ENCODE data around the gene MTR. TPM values are rescaled to one million over a fixed set of nuclear protein-coding genes. Genes with fewer than 3 reads are reported as not detected.

MTR gene
- total RNA-seq, 1 experiment from 2014 or later: 26.3 TPM

DNA sequence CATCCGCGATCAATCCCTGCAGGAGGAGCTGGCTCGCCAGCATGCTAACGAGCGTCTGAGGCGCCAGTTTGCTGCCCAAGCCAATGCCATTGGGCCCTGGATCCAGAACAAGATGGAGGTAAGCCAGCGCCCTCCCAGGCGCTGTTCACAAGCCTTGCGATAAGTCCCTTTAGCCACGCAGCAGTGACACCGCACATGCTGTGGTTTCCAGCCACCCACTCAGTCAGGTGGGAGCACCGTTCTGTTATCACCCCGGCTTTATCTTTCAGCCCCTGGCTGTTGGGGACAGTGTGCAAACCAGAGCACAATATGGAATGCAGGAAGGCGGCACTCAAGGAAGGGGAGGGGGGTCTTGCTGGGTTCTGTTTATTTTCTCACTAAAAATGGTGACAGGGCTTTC, 41.1 kb upstream of the MTR start:
- Histone ChIP-seq H3K4me1 (no peaks in the 10 kb centered on the region), H3K4me3 (ENCODE audit: low read depth, low read length) (no peak overlapping the region), H3K27me3 (replicated peaks; ENCODE audit: control insufficient read depth, insufficient read depth, low read length) (no peaks in the 10 kb centered on the region), H3K9me3 (no peaks in the 10 kb centered on the region), H3K36me3 (ENCODE audit: control insufficient read depth, insufficient read depth, low read length) (no peaks in the 10 kb centered on the region)
- Mint-ChIP-seq H3K4me3 (ENCODE audit: unreplicated experiment) (no peak overlapping the region), H3K27ac (ENCODE audit: unreplicated experiment) (no peak overlapping the region), H3K36me3 (ENCODE audit: insufficient read depth, unreplicated experiment) (no peaks in the 10 kb centered on the region), H3K27me3 (ENCODE audit: insufficient read depth, unreplicated experiment) (peaks cover 5% of the 10 kb centered on the region), H3K4me1 (ENCODE audit: low read depth, unreplicated experiment) (no peaks in the 10 kb centered on the region), H3K9me3 (ENCODE audit: unreplicated experiment) (no peaks in the 10 kb centered on the region)
- no peak for DNase-seq
- POLR2A ChIA-PET: no interaction called here
- CTCF ChIA-PET: interaction anchor here (0.9 to 1.3 kb wide), 9 partner anchors 12 to 808 kb away, joined by 3 to 9 read pairs (median 4); partner anchors contain the start of gene HEATR1
- intact Hi-C loops (cut with micrococcal nuclease; ENCODE audit: unreplicated experiment): loop anchor here (1.0 to 5.0 kb wide), 4 partner anchors 115 to 808 kb away; no protein-coding TSS in a partner anchor
- no TSS peak for BruUV-seq (replicated peaks)
- TF ChIP-seq, protein P1, sequence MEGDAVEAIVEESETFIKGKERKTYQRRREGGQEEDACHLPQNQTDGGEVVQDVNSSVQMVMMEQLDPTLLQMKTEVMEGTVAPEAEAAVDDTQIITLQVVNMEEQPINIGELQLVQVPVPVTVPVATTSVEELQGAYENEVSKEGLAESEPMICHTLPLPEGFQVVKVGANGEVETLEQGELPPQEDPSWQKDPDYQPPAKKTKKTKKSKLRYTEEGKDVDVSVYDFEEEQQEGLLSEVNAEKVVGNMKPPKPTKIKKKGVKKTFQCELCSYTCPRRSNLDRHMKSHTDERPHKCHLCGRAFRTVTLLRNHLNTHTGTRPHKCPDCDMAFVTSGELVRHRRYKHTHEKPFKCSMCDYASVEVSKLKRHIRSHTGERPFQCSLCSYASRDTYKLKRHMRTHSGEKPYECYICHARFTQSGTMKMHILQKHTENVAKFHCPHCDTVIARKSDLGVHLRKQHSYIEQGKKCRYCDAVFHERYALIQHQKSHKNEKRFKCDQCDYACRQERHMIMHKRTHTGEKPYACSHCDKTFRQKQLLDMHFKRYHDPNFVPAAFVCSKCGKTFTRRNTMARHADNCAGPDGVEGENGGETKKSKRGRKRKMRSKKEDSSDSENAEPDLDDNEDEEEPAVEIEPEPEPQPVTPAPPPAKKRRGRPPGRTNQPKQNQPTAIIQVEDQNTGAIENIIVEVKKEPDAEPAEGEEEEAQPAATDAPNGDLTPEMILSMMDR (IDR thresholded peaks at IDR 0.05; ENCODE audit: insufficient read depth in 1 of 2, low read depth in 1 of 2, low read length in 1 of 2, severe bottlenecking in 1 of 2, unreplicated experiment in 1 of 2): no peak

DNA sequence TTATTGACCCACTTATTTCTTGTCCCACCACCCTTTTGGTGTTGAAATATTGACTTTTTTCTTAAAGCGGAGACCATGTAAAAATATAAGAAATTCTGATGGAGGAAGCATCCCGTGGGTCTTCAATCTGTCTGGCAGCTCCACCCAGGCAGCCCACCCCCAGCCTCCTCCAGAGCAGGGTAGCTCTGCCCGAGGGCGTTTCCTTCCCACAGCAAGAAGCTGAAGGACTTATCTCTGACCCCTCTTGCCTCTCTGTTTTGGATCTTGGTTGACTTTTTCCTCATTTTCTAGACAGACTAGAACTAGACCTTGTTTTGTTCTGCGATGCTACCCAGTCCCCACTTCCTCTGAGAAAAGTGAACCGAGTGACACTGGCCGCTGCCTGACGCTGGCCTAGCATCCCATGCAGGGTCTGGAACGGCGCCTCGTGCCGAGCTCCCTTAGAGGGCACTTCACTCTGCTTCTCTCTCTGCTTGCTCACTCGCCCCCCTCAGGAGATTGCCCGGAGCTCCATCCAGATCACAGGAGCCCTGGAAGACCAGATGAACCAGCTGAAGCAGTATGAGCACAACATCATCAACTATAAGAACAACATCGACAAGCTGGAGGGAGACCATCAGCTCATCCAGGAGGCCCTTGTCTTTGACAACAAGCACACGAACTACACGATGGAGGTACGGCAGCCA, 40.4 kb upstream of the MTR start:
- Mint-ChIP-seq H3K4me3 (ENCODE audit: unreplicated experiment) (no peak overlapping the region), H3K27ac (ENCODE audit: unreplicated experiment) (no peak overlapping the region), H3K9me3 (ENCODE audit: unreplicated experiment) (no peaks in the 10 kb centered on the region), H3K4me1 (ENCODE audit: low read depth, unreplicated experiment) (no peaks in the 10 kb centered on the region), H3K36me3 (ENCODE audit: insufficient read depth, unreplicated experiment) (no peaks in the 10 kb centered on the region), H3K27me3 (ENCODE audit: insufficient read depth, unreplicated experiment) (peaks cover 5% of the 10 kb centered on the region)
- Histone ChIP-seq H3K27me3 (replicated peaks; ENCODE audit: control insufficient read depth, insufficient read depth, low read length) (no peaks in the 10 kb centered on the region), H3K4me1 (no peaks in the 10 kb centered on the region), H3K9me3 (no peaks in the 10 kb centered on the region), H3K4me3 (ENCODE audit: low read depth, low read length) (no peak overlapping the region), H3K36me3 (ENCODE audit: control insufficient read depth, insufficient read depth, low read length) (no peaks in the 10 kb centered on the region)
- intact Hi-C loops (cut with micrococcal nuclease; ENCODE audit: unreplicated experiment): loop anchor here (5.0 kb wide), 1 partner anchor 808 kb away; no protein-coding TSS in a partner anchor
- TF ChIP-seq, protein P1 (IDR thresholded peaks at IDR 0.05; ENCODE audit: insufficient read depth in 1 of 2, low read depth in 1 of 2, low read length in 1 of 2, severe bottlenecking in 1 of 2, unreplicated experiment in 1 of 2): no peak
- ChIA-PET CTCF (interaction anchor here (0.5 kb wide), 1 partner anchor 39 kb away, joined by 3 read pairs; no protein-coding TSS in a partner anchor), POLR2A (no interaction called here)
- no peak for DNase-seq
- no TSS peak for BruUV-seq (replicated peaks)

DNA sequence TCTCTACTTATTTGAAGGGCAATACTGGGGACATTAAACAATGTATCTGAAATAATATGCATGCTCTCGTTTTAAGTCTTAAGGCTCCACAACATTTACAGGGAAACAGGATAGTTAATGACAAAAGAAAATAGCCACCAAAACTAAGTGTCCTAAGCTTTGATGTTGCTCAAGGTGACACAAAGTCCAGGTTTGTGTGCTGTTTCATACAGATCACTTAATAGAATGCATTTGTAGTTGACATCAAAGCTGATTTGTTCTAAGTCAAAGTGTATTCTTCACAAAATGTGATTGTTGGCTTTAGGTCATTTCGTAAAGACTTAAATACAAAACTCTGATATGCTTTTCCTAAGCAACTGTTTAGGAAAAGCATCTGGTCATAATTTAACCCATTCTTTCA, 37.5 kb upstream of the MTR start:
- Histone ChIP-seq H3K4me3 (ENCODE audit: low read depth, low read length) (no peak overlapping the region), H3K36me3 (ENCODE audit: control insufficient read depth, insufficient read depth, low read length) (no peaks in the 10 kb centered on the region), H3K9me3 (no peaks in the 10 kb centered on the region), H3K27me3 (replicated peaks; ENCODE audit: control insufficient read depth, insufficient read depth, low read length) (no peaks in the 10 kb centered on the region), H3K4me1 (0 out of 2 replicates have a peak, but pooled peaks cover 4% of the 10 kb centered on the region)
- TF ChIP-seq, protein P1 (IDR thresholded peaks at IDR 0.05; ENCODE audit: insufficient read depth in 1 of 2, low read depth in 1 of 2, low read length in 1 of 2, severe bottlenecking in 1 of 2, unreplicated experiment in 1 of 2): no peak
- POLR2A ChIA-PET: no interaction called here
- Mint-ChIP-seq H3K4me1 (ENCODE audit: low read depth, unreplicated experiment) (no peaks in the 10 kb centered on the region), H3K9me3 (ENCODE audit: unreplicated experiment) (no peaks in the 10 kb centered on the region), H3K27me3 (ENCODE audit: insufficient read depth, unreplicated experiment) (peaks cover 3% of the 10 kb centered on the region), H3K36me3 (ENCODE audit: insufficient read depth, unreplicated experiment) (no peaks in the 10 kb centered on the region), H3K4me3 (ENCODE audit: unreplicated experiment) (no peak overlapping the region), H3K27ac (ENCODE audit: unreplicated experiment) (no peak overlapping the region)
- intact Hi-C loops (cut with micrococcal nuclease; ENCODE audit: unreplicated experiment): loop anchor here (2.0 kb wide), 1 partner anchor 17 kb away; no protein-coding TSS in a partner anchor
- BruUV-seq (replicated peaks): no TSS peak
- DNase-seq: no peak
- CTCF ChIA-PET: no interaction called here

All from Caco-2 (cell line).